Measurements from ENCODE around the gene PTPRM.

PTPRM gene

DNA sequence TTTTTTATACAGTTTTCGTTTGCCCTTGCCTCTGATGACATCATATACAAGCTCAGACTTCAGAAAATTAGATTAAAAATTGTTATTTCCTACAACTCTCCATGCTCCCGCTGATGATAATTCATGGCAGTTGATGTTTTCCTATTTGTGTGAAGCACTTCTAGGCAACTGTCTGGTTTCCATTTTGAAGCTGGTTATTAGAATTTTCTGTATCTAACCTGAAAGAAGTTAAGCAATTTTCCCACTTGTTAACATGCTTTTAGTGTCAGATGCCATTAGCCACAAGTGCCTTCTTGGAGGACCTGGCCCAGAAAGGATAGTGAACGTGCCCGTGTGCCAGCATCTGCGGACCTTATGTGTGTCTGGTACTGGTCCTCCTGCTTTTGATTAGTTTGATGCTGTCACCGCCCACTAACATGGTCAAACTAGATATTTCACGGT lies 694.6 kb downstream of the PTPRM start:
- DNase-seq, result no peak

DNA sequence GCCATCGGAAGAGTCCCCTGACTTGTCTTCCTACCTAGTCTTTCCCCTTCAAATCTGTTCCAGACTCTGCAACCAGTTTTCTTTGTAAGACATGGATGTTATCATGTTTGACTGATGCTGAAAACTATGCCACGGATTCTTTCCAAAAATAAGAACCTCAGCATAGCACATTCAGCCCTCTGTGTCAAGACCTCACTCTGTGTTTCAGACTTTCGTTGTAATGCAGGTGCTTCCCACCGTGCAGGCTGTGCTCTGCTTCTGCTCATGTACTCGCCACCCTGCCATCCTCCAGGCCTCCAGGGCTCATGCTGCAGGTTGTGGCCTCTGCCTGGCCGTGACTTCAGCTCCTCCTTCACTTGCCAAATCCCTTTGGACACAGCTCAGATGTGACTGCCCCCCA lies 695.1 kb downstream of the PTPRM start:
- no peak for DNase-seq

DNA sequence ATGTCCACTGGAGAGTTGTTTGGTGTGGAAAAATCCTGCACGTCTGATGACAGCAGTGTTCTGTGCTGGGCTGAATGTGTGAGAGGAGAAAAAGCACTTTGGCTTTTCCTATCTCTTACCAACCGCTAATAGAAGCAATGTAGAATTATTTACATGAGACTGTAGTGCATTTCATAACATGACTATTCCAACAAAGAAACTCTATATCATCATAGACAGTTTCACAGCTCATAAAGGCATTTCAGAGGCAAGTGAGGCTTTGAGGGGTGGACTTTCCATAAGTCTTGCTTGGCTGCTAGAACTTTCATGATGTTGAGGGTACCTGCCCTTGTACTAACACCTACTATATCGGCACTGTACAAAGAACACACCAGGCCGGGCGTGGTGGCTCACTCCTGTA lies 697.0 kb downstream of the PTPRM start:
- DNase-seq, result no peak

DNA sequence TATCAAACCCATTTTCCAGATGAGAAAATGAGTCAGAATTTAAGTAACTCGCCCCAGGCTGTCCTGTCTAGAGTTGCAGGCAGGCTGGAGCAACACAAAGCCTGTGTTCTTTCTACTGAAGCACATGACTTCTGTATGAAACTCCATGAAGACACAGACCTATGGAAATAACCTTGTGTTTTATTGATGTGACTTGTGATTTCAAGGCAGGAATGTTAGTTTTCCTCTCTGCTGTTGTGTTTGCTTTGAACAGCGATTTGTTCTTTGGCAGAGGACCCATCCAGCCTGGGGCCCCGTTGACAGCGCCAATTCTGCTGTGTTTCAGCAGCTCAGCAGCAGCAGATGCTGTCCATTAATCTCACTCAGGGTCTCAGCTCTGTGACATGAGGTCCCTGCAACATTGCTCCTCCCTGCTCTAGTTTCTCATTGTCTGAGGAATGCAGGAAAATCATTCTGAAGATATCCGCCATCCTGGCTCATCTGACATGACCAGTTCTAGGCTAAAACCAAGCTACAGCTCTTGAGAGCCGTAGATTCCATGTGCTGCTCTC lies 697.8 kb downstream of the PTPRM start:
- no peak for DNase-seq

DNA sequence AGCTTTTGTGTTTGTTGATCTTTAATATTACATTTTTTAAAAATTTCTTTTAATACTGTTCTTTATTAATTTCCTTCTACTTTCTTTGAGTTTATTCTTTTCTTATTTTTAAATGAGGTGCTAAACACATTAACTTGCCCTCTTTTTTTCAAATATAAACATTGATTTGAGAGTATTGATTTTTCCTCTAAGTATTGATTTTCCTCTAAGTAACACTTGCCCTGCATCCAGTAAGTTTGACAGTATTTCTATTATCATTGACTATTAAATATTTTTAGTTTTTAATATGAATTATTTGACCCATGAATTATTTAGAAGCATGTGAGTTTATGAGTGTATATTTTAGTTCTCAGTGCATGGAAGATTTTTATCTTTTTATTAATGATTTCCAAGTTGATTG lies 705.1 kb downstream of the PTPRM start:
- DNase-seq, result no peak

DNA sequence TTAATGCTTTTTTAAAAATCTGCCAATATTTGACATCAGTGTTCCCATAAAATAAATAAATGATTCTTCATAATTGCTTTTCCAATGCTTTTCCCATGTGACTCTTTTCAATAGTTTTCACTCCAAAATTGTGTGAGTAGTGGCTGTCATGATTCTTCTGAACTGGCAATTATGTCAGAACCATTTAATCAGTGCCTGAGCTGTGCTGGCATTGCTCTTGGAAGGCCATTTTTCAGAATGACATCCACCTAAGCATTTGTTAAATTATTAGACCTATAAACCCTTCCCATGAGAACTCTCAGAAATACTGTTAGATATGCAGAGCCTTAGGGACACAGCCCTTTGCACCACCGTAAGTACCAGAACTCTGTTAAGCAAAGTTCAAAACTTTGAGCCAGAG lies 707.3 kb downstream of the PTPRM start:
- DNase-seq, result no peak

DNA sequence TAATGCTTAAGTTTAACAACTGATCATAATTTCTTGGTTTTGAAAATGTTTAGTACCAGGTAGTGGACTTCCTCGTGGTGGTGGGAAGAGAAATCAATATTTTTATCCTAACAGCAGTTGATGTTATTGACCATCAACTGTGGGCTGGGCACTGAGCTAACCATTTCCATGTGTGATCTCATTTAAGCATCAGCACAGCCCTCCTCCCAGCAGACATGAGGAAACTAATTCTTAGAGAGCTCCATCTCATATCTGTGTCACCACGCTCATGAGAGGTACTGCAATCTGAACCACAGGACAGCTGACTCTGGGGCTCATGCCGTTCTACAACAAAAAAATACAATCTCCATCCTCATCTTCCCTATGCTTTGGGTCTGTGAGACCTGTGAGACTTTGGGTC lies 709.3 kb downstream of the PTPRM start:
- no peak for DNase-seq

DNA sequence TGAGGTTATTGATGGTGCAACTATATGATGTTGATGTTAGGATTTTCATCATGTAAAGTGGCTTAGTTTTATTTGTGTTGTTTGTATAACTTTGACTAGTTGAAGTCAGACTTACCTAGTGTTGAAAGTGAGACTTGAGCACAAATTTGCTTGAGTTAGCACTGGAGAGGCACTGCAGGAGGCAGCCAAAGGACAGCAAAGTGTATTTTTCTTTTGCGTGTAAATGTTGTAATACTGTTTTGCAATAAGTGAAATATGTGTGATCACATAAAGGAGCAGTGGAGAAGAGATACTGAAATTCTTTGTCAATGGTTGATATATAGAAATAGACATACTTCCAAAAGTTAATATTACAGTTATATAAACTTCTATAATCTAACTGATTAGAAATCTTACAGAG lies 710.2 kb downstream of the PTPRM start:
- DNase-seq, result no peak

DNA sequence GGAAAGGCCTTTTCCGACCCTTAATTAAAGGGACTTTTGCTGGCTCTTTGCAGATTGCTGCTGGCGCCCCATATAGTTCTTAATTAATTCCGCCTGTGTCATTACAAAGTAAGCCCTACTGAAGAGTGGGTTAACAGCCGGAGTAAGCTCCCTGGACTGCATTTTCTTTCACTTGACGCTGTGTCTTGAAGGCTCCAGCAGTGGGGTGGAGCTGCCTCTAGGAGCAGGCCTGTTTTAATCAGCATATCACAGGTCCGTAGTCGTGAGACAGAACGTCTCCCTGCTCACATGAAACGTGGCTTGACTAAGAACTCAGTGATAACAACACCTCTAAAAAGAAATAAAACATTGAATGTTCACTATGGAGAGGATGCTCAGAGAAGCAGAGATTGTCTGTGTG lies 712.2 kb downstream of the PTPRM start:
- DNase-seq, result no peak

DNA sequence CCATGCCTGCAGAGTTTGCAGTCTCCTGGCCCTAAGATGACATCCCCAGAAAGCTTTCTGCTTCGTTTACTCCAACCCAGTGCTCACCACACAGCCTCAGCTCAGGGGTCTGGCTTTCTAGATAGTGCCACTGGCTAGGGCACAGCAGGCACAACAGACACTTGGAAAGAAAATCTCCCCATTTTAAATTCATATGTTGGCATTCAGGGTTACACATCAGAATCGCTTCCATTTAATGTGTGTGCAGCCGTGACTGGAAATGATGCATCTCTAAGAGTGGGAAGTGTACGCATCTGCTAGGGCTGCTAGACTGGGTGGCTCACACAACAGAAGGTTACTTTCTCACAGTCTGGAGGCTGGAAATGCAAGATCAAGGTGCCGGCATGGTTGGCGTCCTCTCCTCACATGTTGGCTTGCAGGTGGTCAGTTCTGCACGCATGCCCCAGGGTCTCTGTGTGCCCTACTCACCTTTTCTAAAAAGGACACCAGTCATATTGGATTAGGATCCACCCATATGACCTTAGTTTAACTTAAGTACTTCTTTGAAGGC lies 712.7 kb downstream of the PTPRM start:
- no peak for DNase-seq

DNA sequence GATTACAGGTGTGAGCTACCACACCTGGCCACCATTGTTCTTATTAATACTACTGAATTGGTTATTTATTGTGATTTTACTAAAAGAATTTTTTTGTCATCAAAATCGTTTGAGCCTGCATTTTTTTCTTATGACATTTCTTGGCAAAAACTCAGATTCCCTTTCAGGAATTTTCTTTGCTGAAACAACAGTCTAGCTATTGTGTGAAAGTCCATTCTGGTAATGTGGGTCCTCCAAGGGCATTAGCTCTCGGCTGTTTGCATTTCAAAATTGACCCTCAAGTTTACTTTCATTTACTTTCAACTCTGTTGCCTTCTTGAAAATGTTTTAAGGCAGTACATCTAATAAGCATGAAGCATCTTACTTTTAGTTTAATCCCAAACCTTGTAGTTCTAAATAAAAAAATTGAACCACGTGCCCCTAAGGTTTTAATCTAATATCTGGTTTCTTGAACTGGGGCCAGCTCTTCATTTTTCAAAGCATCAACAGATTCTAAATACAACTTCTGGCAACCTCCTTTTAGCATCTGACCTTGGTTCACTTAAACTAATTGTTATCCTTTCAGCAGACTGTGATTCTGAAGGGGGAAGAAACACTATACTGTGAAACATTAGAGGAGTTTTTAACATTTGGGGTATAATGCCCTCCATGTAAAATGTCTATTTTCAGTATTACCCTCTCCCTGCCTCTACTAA lies 716.9 kb downstream of the PTPRM start:
- no peak for DNase-seq

DNA sequence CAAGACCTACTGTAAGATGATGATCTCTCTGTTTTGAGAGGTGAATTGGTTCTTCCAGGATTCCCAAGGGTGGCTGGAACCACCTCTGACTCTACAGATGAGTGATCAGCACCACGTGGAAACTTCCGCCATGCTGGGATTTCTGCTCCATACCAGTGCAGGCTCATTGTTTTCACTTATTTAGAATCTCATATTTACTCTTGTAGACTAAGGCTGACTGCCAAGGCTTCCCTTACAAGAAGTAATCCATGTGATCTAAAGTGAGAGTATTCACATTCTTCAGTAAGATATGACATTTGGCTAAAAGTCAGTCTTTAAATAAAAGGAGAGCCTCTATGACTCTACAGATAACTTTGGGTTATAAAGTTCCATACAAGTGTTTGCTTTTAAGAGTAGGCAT lies 719.2 kb downstream of the PTPRM start:
- no peak for DNase-seq

DNA sequence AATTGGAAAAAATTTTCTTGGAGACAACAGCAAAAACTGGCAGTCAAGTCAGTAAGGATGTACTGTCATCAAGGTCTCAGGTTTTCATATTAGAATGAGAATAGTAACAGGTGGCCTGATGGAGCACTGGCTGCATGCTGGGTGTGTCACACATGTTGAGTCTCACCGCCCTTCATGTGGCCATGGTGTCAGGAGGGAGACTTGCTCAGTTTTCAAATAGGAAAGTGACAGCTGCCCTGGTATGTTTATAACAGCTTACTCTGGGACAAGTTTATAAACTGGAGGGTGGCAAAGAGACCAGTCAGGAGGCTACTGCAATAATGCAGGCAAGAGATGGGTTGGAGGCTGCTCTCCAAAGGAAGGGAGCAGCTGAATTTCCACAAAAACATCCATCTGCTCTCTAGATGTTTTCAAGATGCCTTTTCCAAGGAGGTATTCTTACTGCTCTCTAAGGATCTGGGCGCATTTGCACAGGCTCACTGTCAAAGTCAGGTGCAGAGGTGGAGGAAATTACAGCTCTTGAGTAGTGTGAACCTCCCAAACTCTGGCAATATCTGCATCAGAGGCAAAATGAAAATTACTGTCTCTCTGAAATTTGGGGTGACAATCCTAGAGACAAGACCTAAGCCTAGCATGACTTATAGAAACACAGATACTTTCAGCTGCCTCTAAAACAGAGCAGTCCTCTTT lies 720.2 kb downstream of the PTPRM start:
- no peak for DNase-seq

DNA sequence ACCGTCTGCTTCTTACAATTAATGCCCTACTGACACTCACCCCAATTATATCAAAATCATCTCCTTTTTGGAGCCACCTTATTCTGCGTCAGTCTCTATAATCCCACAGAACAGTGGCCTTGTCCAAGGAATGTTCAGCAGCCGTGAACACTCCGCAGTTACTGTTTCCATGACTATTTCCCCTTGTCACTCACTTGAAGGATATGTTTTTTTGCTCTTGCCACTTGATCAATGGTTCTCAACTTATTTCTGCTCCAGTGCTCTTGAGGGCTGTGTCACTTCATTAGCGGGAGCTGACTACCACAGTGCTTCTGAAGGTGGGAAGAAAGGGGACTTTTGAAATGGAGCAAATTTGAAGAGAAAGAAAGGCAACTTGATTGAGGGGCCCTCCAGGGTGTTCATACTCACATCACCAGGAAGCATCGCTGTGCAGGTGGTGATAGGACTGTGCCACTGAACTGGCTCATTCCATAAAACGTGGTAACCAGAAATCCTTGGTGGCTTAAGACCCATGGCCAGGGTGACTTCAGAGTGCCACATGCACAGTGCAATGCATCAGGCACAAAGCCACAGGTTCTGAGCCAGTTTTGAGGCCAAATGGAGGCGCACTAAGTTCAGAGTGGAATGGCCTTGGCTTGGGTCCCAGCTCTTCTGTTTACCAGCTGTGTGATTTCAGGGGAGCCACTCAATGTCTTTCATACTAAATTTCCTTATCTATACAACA lies 721.5 kb downstream of the PTPRM start:
- DNase-seq, result no peak

DNA sequence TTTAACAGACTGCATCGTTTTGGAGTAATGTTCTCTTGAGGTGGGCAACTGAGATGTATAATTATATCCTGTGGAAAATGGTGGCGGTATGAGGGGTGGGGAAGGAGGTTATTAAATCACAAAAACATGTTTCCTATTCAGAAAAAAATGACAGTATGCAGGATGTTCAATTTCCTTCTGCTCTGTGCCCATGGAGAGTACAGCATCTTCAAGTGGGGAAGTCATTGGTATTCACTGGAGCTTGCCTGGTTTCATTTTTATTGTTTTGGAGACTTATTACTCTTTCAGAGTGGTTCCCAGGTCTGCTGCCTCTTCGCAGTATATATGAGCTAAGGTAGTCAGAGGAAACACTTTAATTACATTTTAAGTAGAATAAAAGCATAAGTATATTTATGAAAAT lies 723.3 kb downstream of the PTPRM start:
- DNase-seq, result no peak

DNA sequence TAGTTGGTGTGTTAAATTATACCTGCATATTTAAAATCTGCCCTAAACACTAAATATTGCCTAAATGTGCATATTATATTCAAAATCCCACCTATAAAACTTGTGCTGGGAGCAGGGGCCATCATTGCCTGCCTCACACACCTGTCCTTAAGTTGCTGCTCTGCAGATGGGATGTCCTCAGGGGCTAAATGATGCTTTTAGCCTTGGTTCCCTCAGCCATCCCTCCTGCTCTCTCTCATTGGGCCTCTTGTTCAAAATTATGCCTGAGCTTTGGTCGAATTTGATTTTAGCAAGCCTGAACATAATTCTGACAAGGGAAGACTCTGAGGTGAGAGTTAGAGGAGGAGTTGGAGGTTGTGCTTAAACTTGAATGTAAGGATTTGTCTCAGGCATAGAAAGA lies 723.8 kb downstream of the PTPRM start:
- DNase-seq, result no peak

DNA sequence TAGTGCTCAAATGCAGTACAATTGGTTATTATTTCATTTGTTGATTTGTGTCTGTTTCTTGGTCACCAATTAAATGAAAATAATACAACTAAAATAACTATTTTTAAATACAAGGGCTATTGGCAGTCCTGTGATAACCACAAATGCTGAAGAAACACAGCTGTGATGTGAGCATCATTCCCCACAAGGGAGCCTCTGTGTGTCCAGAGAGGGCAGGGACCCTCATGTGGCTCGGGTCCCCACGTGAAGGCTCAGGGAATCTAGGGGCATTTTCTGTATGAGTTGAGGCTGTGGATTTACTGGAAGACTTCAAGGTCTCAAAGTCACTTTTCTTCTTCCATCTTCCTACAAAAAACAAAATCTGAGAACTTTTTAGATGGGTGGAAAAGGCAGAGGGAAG lies 726.1 kb downstream of the PTPRM start:
- no peak for DNase-seq

DNA sequence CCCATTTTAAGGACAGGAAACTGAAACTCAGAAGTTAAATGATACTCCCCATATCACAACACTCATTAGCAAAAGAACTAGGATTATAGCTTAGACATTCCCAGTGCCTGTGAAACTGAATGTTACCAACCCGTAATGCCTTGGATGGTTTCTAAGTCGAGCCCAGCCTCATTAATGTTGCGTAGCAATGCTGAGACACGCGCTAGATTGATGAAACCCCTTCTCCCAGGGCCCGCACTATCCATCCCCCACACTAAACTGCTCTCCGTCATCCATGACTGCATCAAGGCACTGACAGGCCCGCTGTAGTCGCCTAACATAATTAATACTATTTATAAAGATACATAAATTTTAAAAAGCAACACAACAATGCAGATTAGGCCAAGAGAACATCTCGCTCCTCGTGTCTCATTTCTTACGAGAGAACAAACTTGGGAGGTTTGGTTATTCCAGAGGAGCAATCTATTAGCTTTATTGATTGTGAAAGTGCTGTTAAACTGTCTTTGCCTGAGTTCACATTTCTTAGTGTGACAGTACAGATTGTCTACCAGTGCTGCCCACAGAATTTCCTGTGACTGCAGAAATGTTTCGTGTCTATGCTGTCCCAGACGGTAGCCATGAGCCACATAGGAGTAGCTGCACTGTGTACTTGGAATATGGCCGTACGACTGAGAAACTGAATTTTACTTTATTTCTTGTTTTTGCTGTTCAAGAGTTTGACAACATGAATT lies 729.9 kb downstream of the PTPRM start:
- no peak for DNase-seq

DNA sequence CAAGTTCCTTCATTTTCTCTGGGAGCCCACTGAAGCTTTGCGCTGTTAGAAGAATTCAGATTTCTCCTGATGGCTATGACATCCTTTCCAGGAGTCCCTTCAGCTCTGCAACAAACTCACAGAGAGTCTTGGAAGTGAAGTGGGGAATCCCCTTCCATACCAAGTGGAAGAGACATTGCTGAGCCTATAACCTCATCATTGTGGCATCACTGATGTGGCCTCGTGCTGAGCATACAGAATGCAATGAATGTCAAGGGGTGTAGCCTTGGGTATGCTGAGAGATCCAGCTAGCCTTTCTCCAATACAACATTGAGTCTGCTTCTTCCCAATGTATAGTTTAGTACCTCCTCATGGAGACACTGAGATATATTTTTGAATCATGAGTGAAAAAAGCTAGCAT lies 731.1 kb downstream of the PTPRM start:
- DNase-seq, result no peak

DNA sequence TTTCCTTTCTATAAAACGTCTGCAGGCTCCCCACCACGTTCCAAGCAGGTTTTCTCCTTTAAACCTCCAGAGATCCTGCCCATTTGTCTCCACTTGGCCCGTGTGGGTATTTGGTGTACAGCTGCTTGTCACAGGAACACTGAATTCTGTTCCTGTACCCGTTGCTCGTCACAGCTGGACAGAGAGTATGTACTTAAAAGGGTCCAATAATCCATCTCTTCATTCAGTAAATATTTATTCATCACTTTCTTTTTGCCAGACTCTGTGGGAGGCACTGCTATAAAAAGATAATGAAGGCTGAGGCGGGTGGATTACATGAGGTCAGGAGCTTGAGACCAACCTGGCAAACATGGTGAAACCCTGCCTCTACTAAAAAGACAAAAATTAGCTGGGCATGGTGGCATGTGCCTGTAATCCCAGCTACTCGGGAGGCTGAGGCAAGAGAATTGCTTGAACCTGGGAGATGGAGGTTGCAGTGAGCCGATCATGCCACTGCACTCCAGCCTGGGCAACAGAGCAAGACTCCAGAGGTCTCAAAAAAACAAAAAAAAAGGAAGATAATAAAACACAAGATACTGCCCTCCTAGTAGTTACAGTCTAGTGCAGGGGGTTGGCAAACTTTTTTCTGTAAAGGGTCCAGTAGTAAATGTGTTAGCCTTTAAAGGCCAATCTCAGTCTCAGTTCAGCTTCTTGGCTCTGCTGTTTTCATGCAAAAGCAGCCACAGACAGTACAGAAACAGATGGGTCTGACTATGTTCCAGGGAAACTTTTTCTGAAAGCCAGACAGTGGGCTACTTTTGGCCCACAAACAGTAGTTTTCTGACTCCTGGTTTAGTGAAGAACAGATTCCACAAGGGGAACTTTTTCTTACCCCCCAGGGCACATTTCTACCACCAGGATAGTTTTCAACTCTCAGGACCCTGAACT lies 732.2 kb downstream of the PTPRM start:
- DNase-seq, result no peak

DNA sequence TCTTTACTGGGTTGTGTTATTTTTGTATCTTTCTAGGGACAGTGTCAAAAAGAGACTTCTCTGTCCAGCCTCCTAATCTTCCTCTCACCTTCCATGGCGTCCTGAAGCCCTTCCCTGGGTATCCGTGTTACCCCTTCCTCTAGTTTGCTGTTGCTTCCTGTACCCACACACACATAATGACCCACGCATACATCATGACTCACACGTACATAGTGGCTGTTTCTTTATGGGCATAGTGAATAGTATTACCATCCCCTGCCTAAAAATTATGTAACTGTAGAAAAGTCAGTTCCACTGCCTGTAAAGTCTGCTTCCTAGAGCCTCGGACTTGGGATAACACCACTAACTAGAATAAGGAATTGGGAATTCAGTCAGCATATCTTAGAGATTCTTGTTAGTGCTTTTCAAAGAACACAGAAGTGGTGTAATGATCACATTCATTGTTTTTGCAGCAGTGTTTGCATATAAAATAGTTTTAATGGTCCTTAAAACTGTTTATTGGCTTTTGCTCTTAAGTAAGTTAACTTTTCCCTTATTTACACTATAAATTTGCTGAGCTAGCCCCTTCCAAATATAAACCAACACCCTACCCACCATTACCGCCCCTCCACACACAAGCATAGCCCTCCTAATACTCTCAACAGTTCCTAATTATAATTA lies 733.8 kb downstream of the PTPRM start:
- DNase-seq, result no peak

Data from stimulated activated CD8-positive, alpha-beta memory T cell treated with anti-CD3 and anti-CD28 coated beads, Interleukin-4, amount 100 ng/mL, for 48 hours (primary cell).